ENCODE measurements around the gene MYO16.

The MYO16 gene

DNA sequence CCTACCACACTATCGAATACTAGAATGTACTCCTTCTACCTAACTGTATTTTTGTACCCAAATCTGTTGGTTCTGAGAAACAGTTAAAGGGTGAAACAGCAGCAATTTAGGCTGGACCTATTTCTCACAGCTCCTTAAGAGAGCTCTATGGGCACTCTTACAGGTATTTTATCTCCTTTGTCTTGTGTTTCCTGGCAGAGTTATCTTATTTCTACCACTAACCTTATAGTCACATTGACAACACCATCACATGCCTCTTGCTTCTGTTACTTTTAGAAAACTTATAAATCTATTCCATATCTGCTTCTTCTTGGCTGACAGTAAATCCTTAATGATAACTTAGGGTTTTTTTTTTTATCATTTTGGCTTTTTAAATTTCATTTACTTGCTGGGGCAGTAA, 130.7 kb downstream of the MYO16 start:
- no peak for DNase-seq (ENCODE audit: low spot score)
- in situ Hi-C loops (cut with MboI; ENCODE audit: low sequenced_read_pairs, unreplicated experiment): no loop called here
- TF ChIP-seq, protein P1, sequence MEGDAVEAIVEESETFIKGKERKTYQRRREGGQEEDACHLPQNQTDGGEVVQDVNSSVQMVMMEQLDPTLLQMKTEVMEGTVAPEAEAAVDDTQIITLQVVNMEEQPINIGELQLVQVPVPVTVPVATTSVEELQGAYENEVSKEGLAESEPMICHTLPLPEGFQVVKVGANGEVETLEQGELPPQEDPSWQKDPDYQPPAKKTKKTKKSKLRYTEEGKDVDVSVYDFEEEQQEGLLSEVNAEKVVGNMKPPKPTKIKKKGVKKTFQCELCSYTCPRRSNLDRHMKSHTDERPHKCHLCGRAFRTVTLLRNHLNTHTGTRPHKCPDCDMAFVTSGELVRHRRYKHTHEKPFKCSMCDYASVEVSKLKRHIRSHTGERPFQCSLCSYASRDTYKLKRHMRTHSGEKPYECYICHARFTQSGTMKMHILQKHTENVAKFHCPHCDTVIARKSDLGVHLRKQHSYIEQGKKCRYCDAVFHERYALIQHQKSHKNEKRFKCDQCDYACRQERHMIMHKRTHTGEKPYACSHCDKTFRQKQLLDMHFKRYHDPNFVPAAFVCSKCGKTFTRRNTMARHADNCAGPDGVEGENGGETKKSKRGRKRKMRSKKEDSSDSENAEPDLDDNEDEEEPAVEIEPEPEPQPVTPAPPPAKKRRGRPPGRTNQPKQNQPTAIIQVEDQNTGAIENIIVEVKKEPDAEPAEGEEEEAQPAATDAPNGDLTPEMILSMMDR (IDR thresholded peaks at IDR 0.05; ENCODE audit: borderline replicate concordance, control extremely low read depth, extremely low read depth, insufficient read depth, missing control alignments): no peak

DNA sequence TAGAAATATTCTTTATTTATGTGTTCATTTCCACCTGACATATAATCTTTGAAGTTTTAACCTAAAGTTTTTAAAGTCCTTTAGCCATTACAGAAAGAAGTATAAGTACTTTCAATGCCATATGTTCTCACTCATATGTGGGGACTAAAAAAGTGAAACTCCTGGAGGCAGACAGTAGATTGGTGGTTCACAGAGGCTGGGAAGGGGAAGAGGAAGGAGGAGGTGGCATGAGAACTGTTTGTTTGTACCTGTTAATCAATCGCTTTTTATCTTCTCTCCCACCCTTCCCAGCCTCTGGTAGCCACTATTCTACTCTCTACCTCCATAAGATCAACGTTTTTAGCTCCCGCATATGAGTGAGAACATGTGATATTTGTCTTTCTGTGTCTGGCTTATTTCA, 131.1 kb downstream of the MYO16 start:
- in situ Hi-C loops (cut with MboI; ENCODE audit: low sequenced_read_pairs, unreplicated experiment): no loop called here
- TF ChIP-seq, protein P1 (IDR thresholded peaks at IDR 0.05; ENCODE audit: borderline replicate concordance, control extremely low read depth, extremely low read depth, insufficient read depth, missing control alignments): no peak
- no peak for DNase-seq (ENCODE audit: low spot score)

DNA sequence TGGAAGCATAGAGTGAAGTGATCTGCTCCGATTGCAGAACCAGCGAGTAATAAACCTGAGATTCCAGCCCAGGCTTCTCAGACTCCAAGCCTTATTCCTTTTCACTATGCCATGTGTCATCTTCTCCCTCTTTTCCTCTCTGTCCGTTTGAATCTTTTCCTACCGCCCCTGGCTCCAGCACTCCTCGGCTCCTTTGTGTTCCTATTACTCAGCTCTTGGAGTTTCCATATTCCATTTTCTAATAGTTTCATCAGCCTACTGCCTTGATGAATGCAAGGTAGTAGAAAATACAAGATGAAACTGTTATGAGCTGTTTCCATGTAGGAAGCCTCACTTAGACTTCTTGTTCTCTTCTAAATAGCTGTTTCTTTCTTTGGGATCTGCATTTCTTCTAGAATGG, 138.6 kb downstream of the MYO16 start:
- TF ChIP-seq, protein P1 (IDR thresholded peaks at IDR 0.05; ENCODE audit: borderline replicate concordance, control extremely low read depth, extremely low read depth, insufficient read depth, missing control alignments): no peak
- in situ Hi-C loops (cut with MboI; ENCODE audit: low sequenced_read_pairs, unreplicated experiment): no loop called here
- DNase-seq (ENCODE audit: low spot score): no peak

DNA sequence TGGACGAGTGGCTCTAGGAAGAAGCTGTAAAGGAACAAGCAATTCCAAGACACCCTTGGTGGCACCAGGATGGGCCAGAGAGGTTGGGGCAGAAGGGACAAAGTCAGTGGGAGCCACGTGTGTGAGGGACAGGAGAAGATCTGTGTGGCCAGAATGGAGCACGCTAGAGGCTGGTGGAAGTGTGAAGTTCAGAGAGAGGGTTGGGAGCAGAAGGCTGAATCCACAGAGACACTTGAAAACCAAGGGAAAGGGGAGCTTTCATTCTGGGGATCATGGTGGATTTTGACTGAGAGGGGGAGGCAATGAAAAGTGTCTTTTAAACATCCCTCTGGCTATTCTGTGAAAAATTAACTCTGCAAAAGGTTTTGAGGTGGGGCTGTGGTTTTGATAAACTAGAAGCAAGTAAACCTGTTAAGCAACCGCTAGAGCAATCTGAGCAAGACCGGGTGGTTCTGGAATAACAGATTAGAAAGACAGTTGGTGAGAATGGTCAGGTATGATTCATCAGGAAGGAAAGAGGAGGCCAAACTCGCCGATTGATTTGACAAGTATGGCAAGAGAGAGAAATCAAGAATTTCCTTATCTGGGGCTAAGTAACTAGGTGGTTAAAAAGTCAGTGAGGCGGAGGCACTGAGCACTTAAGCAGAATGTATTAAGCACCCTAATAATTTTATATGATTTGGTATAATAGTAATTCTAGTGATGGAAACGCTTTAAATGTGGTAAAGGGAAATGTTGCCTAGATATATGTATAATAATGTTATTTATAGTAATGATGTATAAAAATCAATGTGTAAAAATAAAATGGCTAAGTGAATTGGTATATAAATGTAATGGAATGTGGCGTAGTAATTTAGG, 140.0 kb downstream of the MYO16 start:
- in situ Hi-C loops (cut with MboI; ENCODE audit: low sequenced_read_pairs, unreplicated experiment): no loop called here
- DNase-seq (ENCODE audit: low spot score): no peak
- TF ChIP-seq, protein P1 (IDR thresholded peaks at IDR 0.05; ENCODE audit: borderline replicate concordance, control extremely low read depth, extremely low read depth, insufficient read depth, missing control alignments): no peak

DNA sequence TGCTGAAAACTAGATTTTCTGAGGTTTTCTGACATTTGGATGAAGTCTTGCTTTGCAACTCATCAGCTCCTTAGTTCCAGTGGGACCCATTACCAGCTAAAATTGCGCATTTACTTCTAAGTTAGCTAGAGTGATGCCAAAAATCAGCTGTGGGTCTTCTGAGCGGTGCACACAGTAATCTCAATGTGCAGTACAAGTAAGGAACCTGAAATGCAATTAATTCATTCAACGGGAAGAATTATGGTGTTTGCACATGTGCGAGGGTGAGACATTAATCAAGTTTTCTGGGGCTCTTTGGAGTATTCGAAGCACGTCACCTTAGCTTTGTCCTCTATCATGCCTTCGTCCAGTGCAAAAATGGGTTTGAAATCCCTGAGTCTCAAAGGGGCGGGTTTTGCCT, 146.2 kb downstream of the MYO16 start:
- DNase-seq (ENCODE audit: low spot score): no peak
- in situ Hi-C loops (cut with MboI; ENCODE audit: low sequenced_read_pairs, unreplicated experiment): no loop called here
- TF ChIP-seq, protein P1 (IDR thresholded peaks at IDR 0.05; ENCODE audit: borderline replicate concordance, control extremely low read depth, extremely low read depth, insufficient read depth, missing control alignments): no peak

DNA sequence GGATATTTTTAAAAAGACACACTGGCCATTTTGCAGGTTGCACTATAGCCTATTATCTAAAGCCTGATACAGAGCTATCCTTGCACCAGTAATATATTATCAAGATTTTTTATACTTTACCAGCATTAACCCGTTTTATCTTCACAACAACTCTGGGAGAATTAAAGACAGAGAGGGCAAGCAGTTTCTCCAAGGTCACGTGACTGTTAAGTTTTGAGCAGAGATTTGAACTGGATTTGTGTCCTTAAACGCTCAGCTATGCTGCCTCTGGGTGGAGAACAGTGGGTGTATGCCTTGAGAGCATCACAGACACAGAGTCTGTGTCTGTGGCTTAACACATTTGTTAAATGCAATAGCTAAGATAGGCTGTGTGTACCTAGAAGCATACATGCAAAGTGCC, 147.2 kb downstream of the MYO16 start:
- in situ Hi-C loops (cut with MboI; ENCODE audit: low sequenced_read_pairs, unreplicated experiment): no loop called here
- TF ChIP-seq, protein P1 (IDR thresholded peaks at IDR 0.05; ENCODE audit: borderline replicate concordance, control extremely low read depth, extremely low read depth, insufficient read depth, missing control alignments): no peak
- DNase-seq (ENCODE audit: low spot score): no peak

All from GM13976 (cell line).